Measurements from ENCODE around the gene ATG4C.

DNA sequence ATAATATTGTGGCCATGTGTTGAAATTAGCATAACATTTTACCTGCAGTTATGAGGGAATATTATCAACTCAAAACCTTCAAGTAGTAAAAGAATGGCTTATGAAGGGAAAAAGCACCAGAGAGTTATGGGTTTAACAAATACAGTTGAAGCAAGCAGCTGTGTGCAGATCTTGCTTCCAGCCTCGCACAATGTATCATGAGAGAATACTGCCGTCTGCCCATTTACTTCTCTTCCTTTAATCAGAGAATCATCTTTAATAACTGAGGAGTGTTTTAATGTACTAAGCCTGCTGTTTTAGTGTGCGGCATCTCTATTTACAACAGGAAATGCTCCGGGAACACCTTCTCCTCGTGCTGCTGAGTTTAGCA, 120.9 kb downstream of the ATG4C start:
- TF ChIP-seq CTCF (IDR thresholded peaks at IDR 0.05; ENCODE audit: extremely low read depth in 1 of 2, insufficient read depth in 1 of 2, low read depth in 1 of 2, low read length in 2 of 2) = no peak
- no peak for TF ChIP-seq MYC (IDR thresholded peaks at IDR 0.05; ENCODE audit: low read depth, low read length)
- TF ChIP-seq EZH2 (IDR thresholded peaks at IDR 0.05; ENCODE audit: borderline replicate concordance, low read depth, low read length, severe bottlenecking) = no peak
- TF ChIP-seq POLR2A (IDR thresholded peaks at IDR 0.05; ENCODE audit: low read depth, low read length) = no peak
- no peak for TF ChIP-seq JUN (IDR thresholded peaks at IDR 0.05; ENCODE audit: borderline replicate concordance, insufficient read depth, insufficient read length, low read depth)
- TF ChIP-seq MAX (IDR thresholded peaks at IDR 0.05; ENCODE audit: insufficient read depth, insufficient read length) = no peak
- no peak for TF ChIP-seq POLR2AphosphoS5 (IDR thresholded peaks at IDR 0.05; ENCODE audit: insufficient read depth, low read depth, low read length)
- no peak for TF ChIP-seq FOS (IDR thresholded peaks at IDR 0.05; ENCODE audit: borderline replicate concordance, insufficient read depth, low read length)
